ENCODE data around the gene WFDC13.

DNA sequence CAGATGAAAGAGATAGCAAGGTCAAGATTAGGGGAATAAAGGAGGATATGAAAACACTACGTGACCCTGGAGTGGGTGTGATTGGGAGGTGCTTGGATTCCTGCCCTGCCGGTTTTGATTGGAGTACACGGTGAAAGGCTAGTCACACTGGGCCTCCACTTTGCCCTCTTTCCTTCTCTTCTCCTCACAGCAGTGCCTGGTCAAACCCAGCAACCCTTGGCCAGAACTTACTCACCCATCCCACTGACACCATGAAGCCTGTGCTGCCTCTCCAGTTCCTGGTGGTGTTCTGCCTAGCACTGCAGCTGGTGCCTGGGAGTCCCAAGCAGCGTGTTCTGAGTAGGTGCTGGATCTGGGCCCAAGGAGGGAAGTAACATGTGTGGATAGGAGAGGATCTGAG, at the start of gene WFDC13:
- TF ChIP-seq EZH2phosphoT487 (IDR thresholded peaks at IDR 0.05; ENCODE audit: borderline replicate concordance, low read length), result no peak
- TF ChIP-seq EZH2 (IDR thresholded peaks at IDR 0.05; ENCODE audit: low read length, unreplicated experiment), result no peak
- TF ChIP-seq, protein P1, sequence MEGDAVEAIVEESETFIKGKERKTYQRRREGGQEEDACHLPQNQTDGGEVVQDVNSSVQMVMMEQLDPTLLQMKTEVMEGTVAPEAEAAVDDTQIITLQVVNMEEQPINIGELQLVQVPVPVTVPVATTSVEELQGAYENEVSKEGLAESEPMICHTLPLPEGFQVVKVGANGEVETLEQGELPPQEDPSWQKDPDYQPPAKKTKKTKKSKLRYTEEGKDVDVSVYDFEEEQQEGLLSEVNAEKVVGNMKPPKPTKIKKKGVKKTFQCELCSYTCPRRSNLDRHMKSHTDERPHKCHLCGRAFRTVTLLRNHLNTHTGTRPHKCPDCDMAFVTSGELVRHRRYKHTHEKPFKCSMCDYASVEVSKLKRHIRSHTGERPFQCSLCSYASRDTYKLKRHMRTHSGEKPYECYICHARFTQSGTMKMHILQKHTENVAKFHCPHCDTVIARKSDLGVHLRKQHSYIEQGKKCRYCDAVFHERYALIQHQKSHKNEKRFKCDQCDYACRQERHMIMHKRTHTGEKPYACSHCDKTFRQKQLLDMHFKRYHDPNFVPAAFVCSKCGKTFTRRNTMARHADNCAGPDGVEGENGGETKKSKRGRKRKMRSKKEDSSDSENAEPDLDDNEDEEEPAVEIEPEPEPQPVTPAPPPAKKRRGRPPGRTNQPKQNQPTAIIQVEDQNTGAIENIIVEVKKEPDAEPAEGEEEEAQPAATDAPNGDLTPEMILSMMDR (conservative IDR thresholded peaks at IDR 0.05; ENCODE audit: low read depth, low read length), result no peak
